GM12878 (cell line): ENCODE results near the gene ZNF646. TPM values are rescaled to one million over a fixed set of nuclear protein-coding genes. Genes with fewer than 3 reads are reported as not detected.

Source experiments
- CHD4 ChIP-seq: fragments of 200-600 bp; sonication (generic); IDR thresholded peaks from 2 replicates; pipeline ENCODE4 v1.6.1; 2016; ENCODE audit warnings: mild to moderate bottlenecking
- FOS ChIP-seq: IDR thresholded peaks from 3 replicates; pipeline ENCODE4 v1.6.1; 2011; ENCODE audit warnings: borderline replicate concordance; ENCODE audit not compliant: insufficient read length; ENCODE audit errors: extremely low read depth
- MTA2 ChIP-seq: fragments of 450-650 bp; IDR thresholded peaks from 2 replicates; pipeline ENCODE4 v1.6.1; 2016; ENCODE audit warnings: low read depth, mild to moderate bottlenecking, moderate library complexity
- RELA ChIP-seq: fragments of 450-650 bp; IDR thresholded peaks from 2 replicates; pipeline ENCODE4 v1.8.0; 2014; ENCODE audit warnings: borderline replicate concordance; ENCODE audit not compliant: partially characterized antibody
- SMAD1 ChIP-seq: fragments of 450-650 bp; IDR thresholded peaks from 2 replicates; pipeline ENCODE4 v1.6.1; 2018; ENCODE audit warnings: mild to moderate bottlenecking, low read depth; ENCODE audit not compliant: partially characterized antibody
- polyA plus RNA-seq, 11 experiments: library from polyadenylated mRNA; depleted of rRNA in 4 of 11; unstranded in 6 of 11; stranded (reverse) in 5 of 11; fragments of >200 nt; fragmentation: Nextera tagmentation in 4 of 11; fragmentation: Illumina TruSeq in 1 of 11; extraction: Ambion mirVana in 4 of 11; extraction: Trizol in 1 of 11; gene quantifications; 1 replicate in 1 of 11; 2 replicates in 10 of 11; pipeline versions ENCODE4 v1.2.1 to v1.2.3, GENCODE V29; 2011 to 2016; ENCODE audit warnings: inconsistent platforms in 2 of 11, missing spikeins in 2 of 11, low read depth in 1 of 11
- total RNA-seq, 4 experiments: library from RNA; depleted of rRNA in 3 of 4; stranded (reverse); fragments of >200 nt in 3 of 4; fragmentation: Illumina TruSeq in 1 of 4; extraction: Trizol in 1 of 4; gene quantifications; 2 replicates each; pipeline versions ENCODE4 v1.2.1 to v1.2.3, GENCODE V29; 2013 to 2021
- TF ChIP-seq, protein P1 (sequence below): fragments of 450-650 bp; IDR thresholded peaks from 2 replicates; pipeline ENCODE4 v1.6.1; 2017; ENCODE audit warnings: mild to moderate bottlenecking
- TF ChIP-seq, protein P2 (sequence below): fragments of 450-650 bp; formaldehyde crosslinking; IDR thresholded peaks from 2 replicates; pipeline ENCODE4 v1.5.0; 2022; ENCODE audit warnings: mild to moderate bottlenecking, missing genetic modification characterization
- TF ChIP-seq, protein P3 (sequence below): IDR thresholded peaks from 2 replicates; pipeline ENCODE4 v1.6.1; 2011; ENCODE audit warnings: mild to moderate bottlenecking, low read depth, low read length, moderate library complexity; ENCODE audit not compliant: insufficient replicate concordance
- TF ChIP-seq, protein P4 (sequence below): IDR thresholded peaks from 2 replicates; pipeline ENCODE4 v1.6.1; 2012; ENCODE audit warnings: mild to moderate bottlenecking, low read depth, low read length
- TF ChIP-seq, protein P5 (sequence below): fragments of 450-650 bp; IDR thresholded peaks from 2 replicates; pipeline ENCODE4 v1.6.1; 2018; ENCODE audit warnings: mild to moderate bottlenecking, low read depth, moderate library complexity; ENCODE audit not compliant: partially characterized antibody
- TF ChIP-seq, protein P6 (sequence below): fragments of 450-650 bp; IDR thresholded peaks from 2 replicates; pipeline ENCODE4 v1.6.1; 2014; ENCODE audit warnings: mild to moderate bottlenecking

The ZNF646 gene
- total and polyA plus RNA-seq, 10 of the 15 experiments (the other 5 are each of a cell fraction or from before 2014, with no cell fraction given) = 0.10 to 21.8 (median 6.4) TPM

DNA sequence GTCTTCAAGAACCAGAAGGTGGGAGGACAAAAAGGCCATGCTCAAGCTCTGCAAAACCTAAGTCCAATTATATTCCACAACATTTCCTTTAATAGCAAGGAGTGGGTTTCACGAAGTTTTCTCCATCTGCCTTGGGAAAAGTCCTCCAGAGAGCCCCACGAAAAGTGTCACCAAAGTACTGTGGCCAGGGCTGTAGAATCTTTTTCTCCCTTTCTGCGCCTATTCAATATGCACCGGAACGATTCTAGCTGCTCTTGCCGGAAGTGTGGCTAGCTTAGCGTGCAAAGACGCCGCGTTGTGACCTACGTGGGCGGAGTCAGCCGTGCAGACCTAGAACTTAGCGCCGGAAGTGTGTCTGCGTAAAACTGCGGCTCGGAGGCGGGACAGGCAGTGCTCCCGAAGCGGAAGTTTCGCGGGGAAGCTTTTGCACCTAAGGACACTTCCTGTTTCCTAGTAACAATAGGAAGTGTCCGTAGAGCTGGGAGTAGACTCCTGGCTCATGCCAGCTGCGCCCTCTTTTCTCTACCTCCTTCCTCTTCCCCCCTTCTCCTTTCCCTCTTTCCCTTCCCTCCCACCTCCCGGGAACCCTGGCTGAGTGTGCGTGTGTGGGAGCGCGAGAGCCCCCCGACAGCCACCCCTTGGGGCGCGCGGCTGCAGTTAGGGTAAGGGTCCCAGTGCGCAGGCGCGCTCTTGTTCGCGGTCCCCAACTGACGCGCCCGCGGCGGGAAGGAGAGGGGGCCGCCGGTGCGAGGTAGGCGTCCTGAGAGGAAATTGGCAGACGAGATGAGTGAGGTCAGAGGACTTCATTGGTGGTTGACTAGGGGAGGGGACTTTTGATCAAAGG, at the start of gene ZNF646, which contains the start of gene ZNF668 (continued):
- TF ChIP-seq, protein P1, sequence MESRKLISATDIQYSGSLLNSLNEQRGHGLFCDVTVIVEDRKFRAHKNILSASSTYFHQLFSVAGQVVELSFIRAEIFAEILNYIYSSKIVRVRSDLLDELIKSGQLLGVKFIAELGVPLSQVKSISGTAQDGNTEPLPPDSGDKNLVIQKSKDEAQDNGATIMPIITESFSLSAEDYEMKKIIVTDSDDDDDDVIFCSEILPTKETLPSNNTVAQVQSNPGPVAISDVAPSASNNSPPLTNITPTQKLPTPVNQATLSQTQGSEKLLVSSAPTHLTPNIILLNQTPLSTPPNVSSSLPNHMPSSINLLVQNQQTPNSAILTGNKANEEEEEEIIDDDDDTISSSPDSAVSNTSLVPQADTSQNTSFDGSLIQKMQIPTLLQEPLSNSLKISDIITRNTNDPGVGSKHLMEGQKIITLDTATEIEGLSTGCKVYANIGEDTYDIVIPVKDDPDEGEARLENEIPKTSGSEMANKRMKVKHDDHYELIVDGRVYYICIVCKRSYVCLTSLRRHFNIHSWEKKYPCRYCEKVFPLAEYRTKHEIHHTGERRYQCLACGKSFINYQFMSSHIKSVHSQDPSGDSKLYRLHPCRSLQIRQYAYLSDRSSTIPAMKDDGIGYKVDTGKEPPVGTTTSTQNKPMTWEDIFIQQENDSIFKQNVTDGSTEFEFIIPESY = no peak
- TF ChIP-seq, protein P2, sequence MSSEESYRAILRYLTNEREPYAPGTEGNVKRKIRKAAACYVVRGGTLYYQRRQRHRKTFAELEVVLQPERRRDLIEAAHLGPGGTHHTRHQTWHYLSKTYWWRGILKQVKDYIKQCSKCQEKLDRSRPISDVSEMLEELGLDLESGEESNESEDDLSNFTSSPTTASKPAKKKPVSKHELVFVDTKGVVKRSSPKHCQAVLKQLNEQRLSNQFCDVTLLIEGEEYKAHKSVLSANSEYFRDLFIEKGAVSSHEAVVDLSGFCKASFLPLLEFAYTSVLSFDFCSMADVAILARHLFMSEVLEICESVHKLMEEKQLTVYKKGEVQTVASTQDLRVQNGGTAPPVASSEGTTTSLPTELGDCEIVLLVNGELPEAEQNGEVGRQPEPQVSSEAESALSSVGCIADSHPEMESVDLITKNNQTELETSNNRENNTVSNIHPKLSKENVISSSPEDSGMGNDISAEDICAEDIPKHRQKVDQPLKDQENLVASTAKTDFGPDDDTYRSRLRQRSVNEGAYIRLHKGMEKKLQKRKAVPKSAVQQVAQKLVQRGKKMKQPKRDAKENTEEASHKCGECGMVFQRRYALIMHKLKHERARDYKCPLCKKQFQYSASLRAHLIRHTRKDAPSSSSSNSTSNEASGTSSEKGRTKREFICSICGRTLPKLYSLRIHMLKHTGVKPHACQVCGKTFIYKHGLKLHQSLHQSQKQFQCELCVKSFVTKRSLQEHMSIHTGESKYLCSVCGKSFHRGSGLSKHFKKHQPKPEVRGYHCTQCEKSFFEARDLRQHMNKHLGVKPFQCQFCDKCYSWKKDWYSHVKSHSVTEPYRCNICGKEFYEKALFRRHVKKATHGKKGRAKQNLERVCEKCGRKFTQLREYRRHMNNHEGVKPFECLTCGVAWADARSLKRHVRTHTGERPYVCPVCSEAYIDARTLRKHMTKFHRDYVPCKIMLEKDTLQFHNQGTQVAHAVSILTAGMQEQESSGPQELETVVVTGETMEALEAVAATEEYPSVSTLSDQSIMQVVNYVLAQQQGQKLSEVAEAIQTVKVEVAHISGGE (CRISPR knock-in tag) = peak; percentile 88
- TF ChIP-seq, protein P3, sequence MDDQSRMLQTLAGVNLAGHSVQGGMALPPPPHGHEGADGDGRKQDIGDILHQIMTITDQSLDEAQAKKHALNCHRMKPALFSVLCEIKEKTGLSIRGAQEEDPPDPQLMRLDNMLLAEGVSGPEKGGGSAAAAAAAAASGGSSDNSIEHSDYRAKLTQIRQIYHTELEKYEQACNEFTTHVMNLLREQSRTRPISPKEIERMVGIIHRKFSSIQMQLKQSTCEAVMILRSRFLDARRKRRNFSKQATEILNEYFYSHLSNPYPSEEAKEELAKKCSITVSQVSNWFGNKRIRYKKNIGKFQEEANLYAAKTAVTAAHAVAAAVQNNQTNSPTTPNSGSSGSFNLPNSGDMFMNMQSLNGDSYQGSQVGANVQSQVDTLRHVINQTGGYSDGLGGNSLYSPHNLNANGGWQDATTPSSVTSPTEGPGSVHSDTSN = no peak
- TF ChIP-seq CHD4 (no peak), MTA2 (no peak), SMAD1 (no peak), FOS (no peak), RELA (peak; percentile 66)
- TF ChIP-seq, protein P4, sequence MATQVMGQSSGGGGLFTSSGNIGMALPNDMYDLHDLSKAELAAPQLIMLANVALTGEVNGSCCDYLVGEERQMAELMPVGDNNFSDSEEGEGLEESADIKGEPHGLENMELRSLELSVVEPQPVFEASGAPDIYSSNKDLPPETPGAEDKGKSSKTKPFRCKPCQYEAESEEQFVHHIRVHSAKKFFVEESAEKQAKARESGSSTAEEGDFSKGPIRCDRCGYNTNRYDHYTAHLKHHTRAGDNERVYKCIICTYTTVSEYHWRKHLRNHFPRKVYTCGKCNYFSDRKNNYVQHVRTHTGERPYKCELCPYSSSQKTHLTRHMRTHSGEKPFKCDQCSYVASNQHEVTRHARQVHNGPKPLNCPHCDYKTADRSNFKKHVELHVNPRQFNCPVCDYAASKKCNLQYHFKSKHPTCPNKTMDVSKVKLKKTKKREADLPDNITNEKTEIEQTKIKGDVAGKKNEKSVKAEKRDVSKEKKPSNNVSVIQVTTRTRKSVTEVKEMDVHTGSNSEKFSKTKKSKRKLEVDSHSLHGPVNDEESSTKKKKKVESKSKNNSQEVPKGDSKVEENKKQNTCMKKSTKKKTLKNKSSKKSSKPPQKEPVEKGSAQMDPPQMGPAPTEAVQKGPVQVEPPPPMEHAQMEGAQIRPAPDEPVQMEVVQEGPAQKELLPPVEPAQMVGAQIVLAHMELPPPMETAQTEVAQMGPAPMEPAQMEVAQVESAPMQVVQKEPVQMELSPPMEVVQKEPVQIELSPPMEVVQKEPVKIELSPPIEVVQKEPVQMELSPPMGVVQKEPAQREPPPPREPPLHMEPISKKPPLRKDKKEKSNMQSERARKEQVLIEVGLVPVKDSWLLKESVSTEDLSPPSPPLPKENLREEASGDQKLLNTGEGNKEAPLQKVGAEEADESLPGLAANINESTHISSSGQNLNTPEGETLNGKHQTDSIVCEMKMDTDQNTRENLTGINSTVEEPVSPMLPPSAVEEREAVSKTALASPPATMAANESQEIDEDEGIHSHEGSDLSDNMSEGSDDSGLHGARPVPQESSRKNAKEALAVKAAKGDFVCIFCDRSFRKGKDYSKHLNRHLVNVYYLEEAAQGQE = 0 out of 2 replicates have a peak, but pooled peaks have one; percentile 6
- TF ChIP-seq, protein P5, sequence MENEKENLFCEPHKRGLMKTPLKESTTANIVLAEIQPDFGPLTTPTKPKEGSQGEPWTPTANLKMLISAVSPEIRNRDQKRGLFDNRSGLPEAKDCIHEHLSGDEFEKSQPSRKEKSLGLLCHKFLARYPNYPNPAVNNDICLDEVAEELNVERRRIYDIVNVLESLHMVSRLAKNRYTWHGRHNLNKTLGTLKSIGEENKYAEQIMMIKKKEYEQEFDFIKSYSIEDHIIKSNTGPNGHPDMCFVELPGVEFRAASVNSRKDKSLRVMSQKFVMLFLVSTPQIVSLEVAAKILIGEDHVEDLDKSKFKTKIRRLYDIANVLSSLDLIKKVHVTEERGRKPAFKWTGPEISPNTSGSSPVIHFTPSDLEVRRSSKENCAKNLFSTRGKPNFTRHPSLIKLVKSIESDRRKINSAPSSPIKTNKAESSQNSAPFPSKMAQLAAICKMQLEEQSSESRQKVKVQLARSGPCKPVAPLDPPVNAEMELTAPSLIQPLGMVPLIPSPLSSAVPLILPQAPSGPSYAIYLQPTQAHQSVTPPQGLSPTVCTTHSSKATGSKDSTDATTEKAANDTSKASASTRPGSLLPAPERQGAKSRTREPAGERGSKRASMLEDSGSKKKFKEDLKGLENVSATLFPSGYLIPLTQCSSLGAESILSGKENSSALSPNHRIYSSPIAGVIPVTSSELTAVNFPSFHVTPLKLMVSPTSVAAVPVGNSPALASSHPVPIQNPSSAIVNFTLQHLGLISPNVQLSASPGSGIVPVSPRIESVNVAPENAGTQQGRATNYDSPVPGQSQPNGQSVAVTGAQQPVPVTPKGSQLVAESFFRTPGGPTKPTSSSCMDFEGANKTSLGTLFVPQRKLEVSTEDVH = peak; percentile 97
- TF ChIP-seq, protein P6, sequence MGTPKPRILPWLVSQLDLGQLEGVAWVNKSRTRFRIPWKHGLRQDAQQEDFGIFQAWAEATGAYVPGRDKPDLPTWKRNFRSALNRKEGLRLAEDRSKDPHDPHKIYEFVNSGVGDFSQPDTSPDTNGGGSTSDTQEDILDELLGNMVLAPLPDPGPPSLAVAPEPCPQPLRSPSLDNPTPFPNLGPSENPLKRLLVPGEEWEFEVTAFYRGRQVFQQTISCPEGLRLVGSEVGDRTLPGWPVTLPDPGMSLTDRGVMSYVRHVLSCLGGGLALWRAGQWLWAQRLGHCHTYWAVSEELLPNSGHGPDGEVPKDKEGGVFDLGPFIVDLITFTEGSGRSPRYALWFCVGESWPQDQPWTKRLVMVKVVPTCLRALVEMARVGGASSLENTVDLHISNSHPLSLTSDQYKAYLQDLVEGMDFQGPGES = no peak
